Tibial artery (tissue), 4 donors: Measurements from ENCODE around the gene SLC25A11.

ENCODE experiments used
- DNase-seq, 2 donors: peaks; one replicate each; pipeline ENCODE4 v3.0.0-alpha.2; 2019
- H3K27ac ChIP-seq, 2 donors: fragments of 200-600 bp; sonication (generic) in 1 of 2; 1 replicate in 1 of 2; 2 replicates in 1 of 2; pipeline ENCODE4 v1.5.1; 2018 to 2019; ENCODE audit warnings: mild to moderate bottlenecking in 1 of 2
- H3K27me3 ChIP-seq, 2 donors: fragments of 200-600 bp; sonication (generic) in 1 of 2; one replicate each; pipeline versions ENCODE4 v1.5.1 to v1.6.0; 2016 to 2019
- H3K36me3 ChIP-seq, 3 donors: fragments of 200-600 bp; sonication (generic) in 2 of 3; one replicate each; pipeline ENCODE4 v1.5.1; 2016 to 2019; ENCODE audit warnings: mild to moderate bottlenecking in 2 of 3
- H3K4me1 ChIP-seq, 4 donors: fragments of 200-600 bp; sonication (generic) in 2 of 4; 1 replicate in 3 of 4; 2 replicates in 1 of 4; pipeline ENCODE4 v1.5.1; 2016 to 2019
- H3K4me3 ChIP-seq, 2 donors: fragments of 200-600 bp; sonication (generic) in 1 of 2; 1 replicate in 1 of 2; 2 replicates in 1 of 2; pipeline ENCODE4 v1.5.1; 2018 to 2019; ENCODE audit warnings: mild to moderate bottlenecking in 2 of 2
- H3K9me3 ChIP-seq, 3 donors: fragments of 200-600 bp; sonication (generic) in 1 of 3; one replicate each; pipeline ENCODE4 v1.5.1; 2016 to 2019
- CTCF ChIP-seq, 2 experiments: fragments of 200-600 bp in 1 of 2; fragments of 450-650 bp in 1 of 2; IDR thresholded peaks; one replicate each; pipeline ENCODE4 v1.5.1; 2017 to 2019; ENCODE audit warnings: antibody characterized with exemption in 2 of 2, mild to moderate bottlenecking in 1 of 2, moderate library complexity in 1 of 2
- intact Hi-C: fragments of 100-400 bp; cut with DNase I; formaldehyde crosslinking; loops from one replicate; pipeline ENCODE4 v1.15.0; 2023; ENCODE audit warnings: low total_unique reads

The SLC25A11 gene

DNA sequence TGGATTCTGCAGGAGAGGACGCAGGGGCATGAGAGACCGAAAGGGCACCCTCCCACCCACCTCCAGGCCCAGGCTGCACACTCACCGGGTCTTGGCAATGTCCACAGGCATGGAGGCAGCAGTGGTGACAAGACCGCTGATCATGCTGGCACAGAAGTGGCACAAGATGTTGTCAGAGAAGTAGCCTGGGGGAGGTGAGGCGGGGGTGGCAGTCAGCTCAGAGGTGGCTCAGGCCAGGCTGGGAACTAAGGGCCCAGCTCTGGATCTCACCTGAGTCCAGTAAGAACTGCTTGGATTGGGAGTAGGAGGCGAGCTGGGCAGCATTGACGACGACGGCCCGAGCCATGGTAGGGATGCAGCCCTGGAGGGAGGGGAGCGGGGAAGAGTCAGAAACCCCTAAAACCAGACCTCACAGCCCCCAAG is 1.8 kb downstream of the SLC25A11 start:
- H3K4me1 ChIP-seq = peaks cover 4 to 49% (median 30%) of the 10 kb centered on the region in 4 donors
- H3K36me3 ChIP-seq = peaks cover 25 to 44% (median 25%) of the 10 kb centered on the region in 3 donors
- DNase-seq = no peak
- H3K27me3 ChIP-seq = no peaks in the 10 kb centered on the region
- H3K27ac ChIP-seq = peak overlapping the region in 1 of 2 donors; percentile 85
- TF ChIP-seq CTCF (IDR thresholded peaks at IDR 0.05) = no peak
- intact Hi-C loops = loop anchor here (5.0 kb wide), 1 partner anchor 44 kb away; no protein-coding TSS in a partner anchor
- no peak overlapping the region for H3K4me3 ChIP-seq
- no peaks in the 10 kb centered on the region for H3K9me3 ChIP-seq

- H3K36me3 ChIP-seq = peaks cover 20 to 39% (median 20%) of the 10 kb centered on the region in 3 donors
- H3K4me3 ChIP-seq = no peak overlapping the region
- TF ChIP-seq CTCF (IDR thresholded peaks at IDR 0.05) = no peak
- H3K27ac ChIP-seq = no peak overlapping the region
- no peaks in the 10 kb centered on the region for H3K27me3 ChIP-seq
- DNase-seq = no peak
- H3K9me3 ChIP-seq = no peaks in the 10 kb centered on the region
- intact Hi-C loops = loop anchor here (5.0 kb wide), 1 partner anchor 45 kb away; no protein-coding TSS in a partner anchor
- peaks cover 4 to 45% (median 28%) of the 10 kb centered on the region in 4 donors for H3K4me1 ChIP-seq
Observed at GRCh38 chr17:4937553-4937952, 2.3 kb downstream of the SLC25A11 start.

GRCh38 chr17:4936436-4936835 is 3.4 kb downstream of the SLC25A11 start:
- no peak for TF ChIP-seq CTCF (IDR thresholded peaks at IDR 0.05)
- Histone ChIP-seq H3K4me1 (peaks cover 4 to 39% (median 23%) of the 10 kb centered on the region in 4 donors), H3K9me3 (no peaks in the 10 kb centered on the region), H3K27me3 (no peaks in the 10 kb centered on the region), H3K4me3 (no peak overlapping the region), H3K27ac (no peak overlapping the region), H3K36me3 (peaks cover 14 to 31% (median 14%) of the 10 kb centered on the region in 3 donors)
- intact Hi-C loops = loop anchor here (5.0 kb wide), 1 partner anchor 46 kb away; no protein-coding TSS in a partner anchor
- DNase-seq = no peak

DNA sequence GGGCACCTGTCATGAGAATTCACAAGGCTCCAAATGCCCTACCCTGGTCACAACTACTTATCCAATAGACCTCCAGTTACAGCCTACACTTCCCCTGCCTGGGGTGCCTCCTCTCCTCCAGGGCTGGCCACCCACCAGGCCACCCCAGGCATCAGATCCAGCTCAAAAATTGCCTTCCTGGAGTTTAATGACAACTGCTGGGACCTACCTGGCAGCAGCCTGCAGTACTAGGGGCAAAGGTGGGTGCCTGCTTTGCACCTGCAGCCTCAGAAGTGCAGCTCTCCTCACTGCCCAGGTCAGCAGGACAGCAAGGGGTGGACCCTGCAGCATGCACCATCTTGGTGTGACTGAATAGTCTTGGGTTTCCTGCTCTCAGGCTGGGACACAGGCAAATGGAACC is 4.2 kb downstream of the SLC25A11 start:
- TF ChIP-seq CTCF (IDR thresholded peaks at IDR 0.05) = no peak
- Histone ChIP-seq H3K36me3 (peaks cover 14 to 31% (median 14%) of the 10 kb centered on the region in 3 donors), H3K27ac (no peak overlapping the region), H3K4me1 (peaks cover 4 to 31% (median 15%) of the 10 kb centered on the region in 4 donors), H3K9me3 (no peaks in the 10 kb centered on the region), H3K4me3 (no peak overlapping the region), H3K27me3 (no peaks in the 10 kb centered on the region)
- no peak for DNase-seq
- intact Hi-C loops = loop anchor here (5.0 kb wide), 1 partner anchor 47 kb away; no protein-coding TSS in a partner anchor

DNA sequence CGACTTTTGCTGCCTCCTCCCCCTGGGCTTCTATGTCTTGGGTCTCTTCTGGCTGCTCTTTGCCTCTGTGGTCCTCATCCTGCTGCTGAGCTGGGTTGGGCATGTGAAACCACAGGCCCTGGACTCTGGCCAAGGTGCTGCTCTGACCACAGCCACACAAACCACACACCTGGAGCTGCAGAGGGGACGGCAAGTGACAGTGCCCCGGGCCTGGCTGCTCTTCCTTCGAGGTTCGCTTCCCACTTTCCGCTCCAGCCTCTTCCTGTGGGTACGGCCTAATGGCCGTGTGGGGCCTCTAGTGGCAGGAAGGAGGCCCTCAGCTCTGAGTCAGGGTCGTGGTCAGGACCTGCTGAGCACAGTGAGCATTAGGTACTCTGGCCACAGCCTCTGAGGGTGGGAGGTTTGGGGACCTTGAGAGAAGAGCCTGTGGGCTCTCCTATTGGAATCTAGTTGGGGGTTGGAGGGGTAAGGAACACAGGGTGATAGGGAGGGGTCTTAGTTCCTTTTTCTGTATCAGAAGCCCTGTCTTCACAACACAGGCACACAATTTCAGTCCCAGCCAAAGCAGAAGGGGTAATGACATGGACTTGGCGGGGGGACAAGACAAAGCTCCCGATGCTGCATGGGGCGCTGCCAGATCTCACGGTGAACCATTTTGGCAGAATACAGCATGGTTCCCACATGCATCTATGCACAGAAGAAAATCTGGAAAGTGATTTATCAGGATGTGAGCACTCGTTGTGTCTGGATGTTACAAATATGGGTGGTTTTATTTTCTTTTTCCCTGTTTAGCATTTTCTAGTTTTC is 5.5 kb downstream of the SLC25A11 start:
- intact Hi-C loops = no loop called here
- H3K4me3 ChIP-seq = no peak overlapping the region
- H3K4me1 ChIP-seq = peaks cover 4 to 29% (median 14%) of the 10 kb centered on the region in 4 donors
- no peak overlapping the region for H3K27ac ChIP-seq
- no peaks in the 10 kb centered on the region for H3K27me3 ChIP-seq
- TF ChIP-seq CTCF (IDR thresholded peaks at IDR 0.05) = no peak
- peaks cover 14 to 35% (median 14%) of the 10 kb centered on the region in 3 donors for H3K36me3 ChIP-seq
- H3K9me3 ChIP-seq = no peaks in the 10 kb centered on the region
- DNase-seq = no peak
